ENCODE results near the gene SLC35F4. TPM values are rescaled to one million over a fixed set of nuclear protein-coding genes. Genes with fewer than 3 reads are reported as not detected.

SLC35F4 gene
- total RNA-seq, 1 donor from 2014 or later: not detected

DNA sequence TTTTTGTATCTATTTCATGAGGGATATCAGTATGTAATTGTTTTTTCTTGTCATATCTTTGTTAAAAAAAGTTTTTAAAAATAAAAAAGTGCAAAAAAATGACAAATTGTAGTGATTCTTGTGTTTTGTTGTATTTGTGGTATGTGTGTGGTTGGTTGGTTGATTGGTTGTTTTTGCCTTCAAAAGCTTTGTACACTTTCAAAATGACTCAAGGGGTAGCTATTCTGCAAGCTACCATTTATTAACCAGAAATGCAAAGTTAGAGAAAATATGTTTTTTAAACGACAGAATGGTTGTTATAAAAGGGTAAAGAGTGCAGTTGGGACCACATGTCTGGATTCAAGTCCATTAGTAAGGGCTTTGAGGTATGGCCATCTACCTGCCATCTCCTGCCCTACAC, 119.3 kb downstream of the SLC35F4 start:
- TF ChIP-seq, protein P1, sequence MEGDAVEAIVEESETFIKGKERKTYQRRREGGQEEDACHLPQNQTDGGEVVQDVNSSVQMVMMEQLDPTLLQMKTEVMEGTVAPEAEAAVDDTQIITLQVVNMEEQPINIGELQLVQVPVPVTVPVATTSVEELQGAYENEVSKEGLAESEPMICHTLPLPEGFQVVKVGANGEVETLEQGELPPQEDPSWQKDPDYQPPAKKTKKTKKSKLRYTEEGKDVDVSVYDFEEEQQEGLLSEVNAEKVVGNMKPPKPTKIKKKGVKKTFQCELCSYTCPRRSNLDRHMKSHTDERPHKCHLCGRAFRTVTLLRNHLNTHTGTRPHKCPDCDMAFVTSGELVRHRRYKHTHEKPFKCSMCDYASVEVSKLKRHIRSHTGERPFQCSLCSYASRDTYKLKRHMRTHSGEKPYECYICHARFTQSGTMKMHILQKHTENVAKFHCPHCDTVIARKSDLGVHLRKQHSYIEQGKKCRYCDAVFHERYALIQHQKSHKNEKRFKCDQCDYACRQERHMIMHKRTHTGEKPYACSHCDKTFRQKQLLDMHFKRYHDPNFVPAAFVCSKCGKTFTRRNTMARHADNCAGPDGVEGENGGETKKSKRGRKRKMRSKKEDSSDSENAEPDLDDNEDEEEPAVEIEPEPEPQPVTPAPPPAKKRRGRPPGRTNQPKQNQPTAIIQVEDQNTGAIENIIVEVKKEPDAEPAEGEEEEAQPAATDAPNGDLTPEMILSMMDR (IDR thresholded peaks at IDR 0.05): no peak
- Histone ChIP-seq H3K4me3 (no peak overlapping the region), H3K4me1 (peaks cover 0 to 3% of the 10 kb centered on the region in 2 donors), H3K9me3 (no peaks in the 10 kb centered on the region), H3K27me3 (no peaks in the 10 kb centered on the region), H3K36me3 (no peaks in the 10 kb centered on the region), H3K27ac (peak overlapping the region in 1 of 2 donors; percentile 59)
- intact Hi-C loops (cut with DNase I): no loop called here
- no peak for DNase-seq (ENCODE audit: low spot score in 2 of 2)

DNA sequence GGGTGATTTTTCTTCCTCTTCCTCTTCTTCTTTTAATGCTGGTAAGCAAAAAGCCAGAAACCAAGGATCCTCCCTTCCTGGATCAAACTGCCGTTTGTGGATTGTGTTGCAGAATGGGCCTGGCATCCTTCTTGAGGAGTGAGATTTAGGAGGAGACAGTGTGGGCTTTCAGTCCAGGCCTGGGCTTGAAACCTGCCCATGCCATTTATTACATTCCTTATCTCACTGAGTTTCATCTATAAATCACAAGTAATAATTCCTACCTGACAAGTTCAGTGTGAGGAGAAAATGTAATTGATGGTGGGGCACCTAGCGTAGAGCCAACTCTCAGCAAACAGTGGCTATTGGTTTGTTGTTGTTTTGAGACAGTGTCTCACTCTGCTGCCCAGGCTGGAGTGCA, 126.4 kb downstream of the SLC35F4 start:
- Histone ChIP-seq H3K9me3 (no peaks in the 10 kb centered on the region), H3K27me3 (no peaks in the 10 kb centered on the region), H3K27ac (no peak overlapping the region), H3K4me1 (no peaks in the 10 kb centered on the region), H3K4me3 (no peak overlapping the region), H3K36me3 (no peaks in the 10 kb centered on the region)
- TF ChIP-seq, protein P1 (IDR thresholded peaks at IDR 0.05): no peak
- intact Hi-C loops (cut with DNase I): no loop called here
- no peak for DNase-seq (ENCODE audit: low spot score in 2 of 2)

DNA sequence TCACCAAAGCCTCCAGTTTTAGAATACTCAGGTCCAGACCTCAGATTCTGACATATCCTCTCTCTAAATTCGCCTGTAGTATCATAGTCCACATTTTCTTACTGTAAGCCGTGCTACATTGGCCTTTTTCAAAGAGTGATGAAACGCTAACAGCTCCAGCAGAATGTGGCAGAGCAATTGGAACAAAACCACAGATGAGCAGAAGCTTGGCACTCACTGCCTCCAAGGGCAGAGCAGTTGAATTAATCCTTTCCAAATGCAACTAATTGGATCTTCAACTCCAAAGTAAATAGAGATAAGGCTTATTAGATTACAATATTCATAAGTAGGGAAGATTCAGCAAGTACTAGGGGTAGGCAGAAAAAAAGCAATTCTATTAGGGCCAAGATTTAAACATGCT, 128.3 kb downstream of the SLC35F4 start:
- Histone ChIP-seq H3K27ac (no peak overlapping the region), H3K27me3 (no peaks in the 10 kb centered on the region), H3K4me1 (no peaks in the 10 kb centered on the region), H3K9me3 (no peaks in the 10 kb centered on the region), H3K4me3 (no peak overlapping the region), H3K36me3 (no peaks in the 10 kb centered on the region)
- no peak for DNase-seq (ENCODE audit: low spot score in 2 of 2)
- intact Hi-C loops (cut with DNase I): no loop called here
- TF ChIP-seq, protein P1 (IDR thresholded peaks at IDR 0.05): no peak

DNA sequence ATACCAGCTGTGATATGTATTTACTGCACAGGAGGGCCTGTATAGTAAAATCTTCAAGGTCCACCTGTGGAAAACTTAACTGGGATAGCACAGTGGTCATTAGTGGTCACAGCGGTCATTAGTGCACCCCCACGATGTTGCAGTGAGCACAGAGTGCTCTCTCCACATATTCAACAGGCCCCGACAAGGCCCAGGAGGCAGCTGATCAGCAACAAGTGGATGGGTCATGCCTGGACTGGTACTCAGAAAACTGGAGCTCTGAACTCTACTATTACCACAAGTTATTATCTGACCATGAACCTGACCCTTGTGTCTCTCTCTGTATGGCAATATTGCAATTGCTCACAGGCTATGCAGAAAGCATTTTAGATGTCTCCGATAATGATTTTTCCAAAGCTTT, 129.5 kb downstream of the SLC35F4 start:
- H3K27me3 ChIP-seq: no peaks in the 10 kb centered on the region
- no peaks in the 10 kb centered on the region for H3K9me3 ChIP-seq
- H3K27ac ChIP-seq: no peak overlapping the region
- TF ChIP-seq, protein P1 (IDR thresholded peaks at IDR 0.05): no peak
- intact Hi-C loops (cut with DNase I): no loop called here
- H3K4me1 ChIP-seq: no peaks in the 10 kb centered on the region
- no peaks in the 10 kb centered on the region for H3K36me3 ChIP-seq
- no peak for DNase-seq (ENCODE audit: low spot score in 2 of 2)
- H3K4me3 ChIP-seq: no peak overlapping the region

DNA sequence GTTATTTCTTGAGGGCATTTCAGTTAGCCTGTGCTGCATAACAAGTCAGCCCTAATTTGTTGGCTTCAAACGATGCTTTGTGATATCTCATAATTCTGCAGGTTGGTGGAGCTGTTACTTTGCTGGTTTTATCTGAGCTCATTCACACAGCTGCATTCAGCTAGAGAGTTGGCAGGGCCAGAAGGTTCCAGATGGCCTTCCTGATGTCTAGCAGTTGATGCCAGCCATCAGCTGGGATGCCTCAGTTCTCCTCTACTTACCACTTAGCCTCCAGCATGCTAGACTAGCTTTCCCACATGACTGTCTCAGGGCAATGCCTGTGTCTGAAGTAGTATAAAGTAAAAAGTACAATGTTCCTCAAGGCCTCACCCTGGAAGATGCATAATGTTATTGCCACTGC, 130.6 kb downstream of the SLC35F4 start:
- no peaks in the 10 kb centered on the region for H3K9me3 ChIP-seq
- H3K4me1 ChIP-seq: no peaks in the 10 kb centered on the region
- no peak overlapping the region for H3K27ac ChIP-seq
- intact Hi-C loops (cut with DNase I): no loop called here
- H3K27me3 ChIP-seq: no peaks in the 10 kb centered on the region
- no peak for DNase-seq (ENCODE audit: low spot score in 2 of 2)
- H3K36me3 ChIP-seq: no peaks in the 10 kb centered on the region
- TF ChIP-seq, protein P1 (IDR thresholded peaks at IDR 0.05): no peak
- H3K4me3 ChIP-seq: no peak overlapping the region

Data from ascending aorta (tissue), 2 donors.